ENCODE measurements around the gene NMRAL1. TPM values are rescaled to one million over a fixed set of nuclear protein-coding genes. Genes with fewer than 3 reads are reported as not detected.

Gene NMRAL1
- total and polyA plus RNA-seq, 10 of the 15 experiments (the other 5 are each of a cell fraction or from before 2014, with no cell fraction given), result 4.8 to 102 (median 62.5) TPM

DNA sequence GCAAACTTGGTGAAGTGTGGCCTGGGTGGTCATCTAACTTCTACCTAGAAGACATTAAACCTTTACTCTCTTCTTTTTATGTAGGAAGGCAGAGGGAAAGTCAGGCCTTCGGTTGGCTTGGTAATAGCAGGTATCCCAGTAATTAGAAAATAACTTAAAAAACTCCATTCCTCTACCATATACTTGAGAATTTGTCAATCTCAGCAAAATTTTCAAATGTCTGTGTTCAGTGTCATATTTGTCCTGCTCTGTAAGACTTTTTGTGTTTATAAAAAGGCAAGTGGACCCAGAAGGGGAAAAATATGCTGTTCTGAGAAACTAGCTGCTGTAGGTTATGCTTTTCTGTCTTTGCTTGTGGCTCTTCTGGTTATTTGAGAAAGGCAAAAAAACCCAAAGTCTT lies 7.5 kb upstream of the NMRAL1 start (continued):
- TF ChIP-seq RAD51 (IDR thresholded peaks at IDR 0.05), result no peak

DNA sequence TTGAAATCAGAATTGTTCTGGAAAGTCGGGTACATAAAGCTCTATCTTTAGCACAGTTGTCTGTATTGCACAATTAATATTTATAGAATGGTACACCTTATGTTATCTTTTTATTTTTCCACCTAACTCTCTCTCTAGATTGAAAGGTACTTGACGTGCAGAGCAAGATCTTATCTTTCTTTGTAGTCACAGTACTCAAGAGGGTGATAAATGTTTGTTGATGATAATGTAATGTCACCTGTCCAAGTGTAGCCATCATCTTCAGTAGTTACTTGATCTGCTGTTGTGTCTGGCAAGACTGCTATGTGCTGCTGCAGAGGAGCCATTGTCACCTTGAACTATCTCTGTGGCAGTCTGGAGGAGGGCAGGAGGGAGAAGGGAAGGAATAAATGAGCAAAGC lies 7.1 kb upstream of the NMRAL1 start:
- Histone ChIP-seq H3K36me3 (ENCODE audit: control insufficient read depth in 2 of 2, insufficient read depth in 2 of 2, low read length in 1 of 2) (peaks cover 1 to 10% of the 10 kb centered on the region in 2 experiments; a peak in 3 of 4 replicates), H3K4me3 (no peak overlapping the region), H3K9me3 (replicated peaks; ENCODE audit: control insufficient read depth, insufficient read depth, low read length) (no peaks in the 10 kb centered on the region), H2AFZ (ENCODE audit: control insufficient read depth, low read depth, low read length) (no peak overlapping the region), H3K27me3 (replicated peaks in 1 of 2; ENCODE audit: control insufficient read depth in 2 of 2, insufficient read depth in 2 of 2, low read length in 1 of 2) (no peaks in the 10 kb centered on the region), H3K4me1 (ENCODE audit: control insufficient read depth, insufficient read depth, low read length) (no peaks in the 10 kb centered on the region), H3K79me2 (ENCODE audit: control insufficient read depth, insufficient read depth, low read length) (peaks cover 17% of the 10 kb centered on the region), H3K27ac (ENCODE audit: control insufficient read depth, insufficient read depth) (no peak overlapping the region), H4K20me1 (ENCODE audit: control insufficient read depth, insufficient read depth) (no peaks in the 10 kb centered on the region), H3K4me2 (ENCODE audit: control insufficient read depth, insufficient read depth) (no peak overlapping the region), H3K9ac (ENCODE audit: control insufficient read depth, insufficient read depth, low read length) (no peak overlapping the region)
- ChIA-PET CTCF (interaction anchor here (0.8 kb wide), 1 partner anchor 67 kb away, joined by 3 read pairs; no protein-coding TSS in a partner anchor), POLR2A (interaction anchor here (0.7 kb wide), 1 partner anchor 199 kb away, joined by 3 read pairs; no protein-coding TSS in a partner anchor), RAD21 (ENCODE audit: unreplicated experiment) (interaction anchor here (0.7 kb wide), 1 partner anchor 8 kb away, joined by 3 read pairs; no protein-coding TSS in a partner anchor), SMC1A (ENCODE audit: uncharacterized antibody, unreplicated experiment) (no interaction called here)
- no TSS peak for BruUV-seq (replicated peaks)
- intact Hi-C loops (cut with micrococcal nuclease; ENCODE audit: unreplicated experiment), result no loop called here
- FAIRE-seq (no peak), ATAC-seq (no peak), DNase-seq (ENCODE audit: low read depth, low spot score) (no peak)
- 93% methylated on average over 2 of the region's 2 CpGs for WGBS (ENCODE audit: insufficient coverage, insufficient replicate concordance, low lambda C conversion rate, missing lambda C conversion rate)
- TF ChIP-seq E4F1 (IDR thresholded peaks at IDR 0.05; ENCODE audit: borderline replicate concordance, partially characterized antibody), result no peak
- in situ Hi-C loops (cut with MboI), result no loop called here

Data from GM12878 (cell line).